ENCODE measurements around the gene TOR2A.
"Not testable (repeated sequence)": the region's sequence is repeated elsewhere in the genome, so short reads cannot be mapped to it uniquely, and the experiment has no call there.

Gene TOR2A

DNA sequence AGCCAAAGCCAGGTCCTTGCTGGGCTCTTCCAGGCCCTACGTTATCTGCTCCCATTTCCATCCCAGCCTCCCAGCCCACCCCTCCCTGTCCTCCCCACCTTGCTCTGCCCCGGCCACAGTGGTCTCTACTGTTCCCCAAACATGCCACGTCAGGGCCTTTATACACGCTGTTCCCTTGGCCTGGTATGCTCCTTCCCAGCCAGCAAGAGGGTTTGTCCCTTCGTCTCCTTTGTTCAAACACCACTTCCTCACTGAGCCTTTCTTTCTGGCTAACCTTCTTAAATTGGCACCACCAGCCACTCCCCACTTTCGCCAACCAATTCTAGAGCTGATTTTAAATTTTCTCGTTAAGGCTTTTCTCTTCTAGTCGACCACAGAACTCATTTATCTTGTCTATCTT is 33.6 kb upstream of the TOR2A start:
- no peak for DNase-seq (ENCODE audit: low read depth)

GRCh38 chr9:127767909-127768331 is 32.8 kb upstream of the TOR2A start:
- no peak for DNase-seq (ENCODE audit: low read depth)

DNA sequence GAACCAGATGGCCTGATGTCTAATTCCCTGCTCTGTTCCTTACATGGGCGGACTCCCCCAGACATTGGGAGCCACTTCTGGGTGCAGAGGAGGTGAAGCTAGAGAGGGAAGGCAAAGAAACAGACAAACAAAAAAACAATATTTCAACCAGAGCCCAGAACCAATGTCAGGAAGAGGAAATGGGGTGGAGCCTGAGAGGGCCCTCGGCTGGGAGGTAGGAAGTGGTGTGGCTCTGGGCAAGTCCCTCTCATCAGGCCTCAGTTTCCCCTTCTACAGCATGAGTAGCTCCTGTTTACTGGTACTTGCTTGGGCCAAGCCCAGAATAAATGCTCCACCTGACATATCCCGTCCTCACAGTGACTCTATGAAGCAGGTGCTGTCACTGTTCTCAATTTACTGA is 32.3 kb upstream of the TOR2A start:
- DNase-seq (ENCODE audit: low read depth) = no peak

DNA sequence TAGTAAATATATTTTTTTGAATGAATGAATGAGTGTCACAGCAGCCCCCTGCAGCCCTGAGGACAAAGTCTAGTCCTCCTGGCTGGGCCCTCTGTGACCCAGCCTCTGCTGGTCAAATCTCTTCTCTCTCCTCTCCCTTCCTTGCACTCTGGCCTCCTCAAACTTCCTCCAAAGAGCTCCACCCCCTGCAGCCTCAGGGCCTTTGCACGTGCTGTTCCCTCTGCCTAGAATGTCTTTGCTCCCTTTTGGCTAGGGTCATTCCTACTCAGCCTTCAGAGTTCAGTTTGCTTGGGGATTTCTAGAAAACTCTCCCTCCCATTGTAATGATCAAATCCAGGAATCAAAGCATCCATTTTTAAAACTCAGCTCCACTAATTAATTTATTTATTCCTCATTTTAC is 30.3 kb upstream of the TOR2A start:
- DNase-seq (ENCODE audit: low read depth) = no peak

- no peak for DNase-seq (ENCODE audit: low read depth)
Observed at GRCh38 chr9:127763918-127764384, 28.9 kb upstream of the TOR2A start.

DNA sequence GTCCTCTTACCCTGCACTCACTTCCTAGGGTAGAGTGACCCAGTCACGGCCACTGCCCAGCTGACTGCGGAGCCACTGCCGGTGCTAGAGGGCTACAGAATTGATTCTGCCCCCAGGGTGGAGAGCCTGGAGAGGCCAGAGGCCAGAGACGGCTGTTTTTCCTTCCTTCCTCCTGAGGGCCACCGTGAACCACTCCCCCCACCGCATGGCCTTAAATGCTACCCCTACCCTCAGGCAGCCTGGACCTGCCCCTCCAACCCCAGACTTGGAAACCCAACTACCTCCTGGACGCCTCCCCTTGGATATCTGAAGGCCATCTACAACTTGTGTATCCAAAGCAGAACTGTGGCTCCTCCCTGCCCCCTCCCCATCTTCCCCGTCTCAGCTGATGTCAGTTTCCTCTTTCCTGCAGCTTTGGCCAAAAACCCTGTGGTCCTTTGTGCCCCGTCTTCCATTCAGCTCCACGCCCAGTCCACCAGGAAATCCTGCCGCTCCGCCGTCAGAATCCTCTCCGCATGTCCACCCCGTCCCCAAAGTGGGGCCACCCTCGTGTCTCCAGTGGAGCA is 27.1 kb upstream of the TOR2A start:
- DNase-seq (ENCODE audit: low read depth) = no peak

GRCh38 chr9:127761491-127761956 is 26.4 kb upstream of the TOR2A start:
- no peak for DNase-seq (ENCODE audit: low read depth)

GRCh38 chr9:127761061-127761460 is 26.0 kb upstream of the TOR2A start:
- no peak for DNase-seq (ENCODE audit: low read depth)

- no peak for DNase-seq (ENCODE audit: low read depth)
Observed at GRCh38 chr9:127758843-127759242, 23.7 kb upstream of the TOR2A start.

GRCh38 chr9:127756776-127757175 is 21.7 kb upstream of the TOR2A start:
- DNase-seq (ENCODE audit: low read depth) = not testable (repeated sequence)

DNA sequence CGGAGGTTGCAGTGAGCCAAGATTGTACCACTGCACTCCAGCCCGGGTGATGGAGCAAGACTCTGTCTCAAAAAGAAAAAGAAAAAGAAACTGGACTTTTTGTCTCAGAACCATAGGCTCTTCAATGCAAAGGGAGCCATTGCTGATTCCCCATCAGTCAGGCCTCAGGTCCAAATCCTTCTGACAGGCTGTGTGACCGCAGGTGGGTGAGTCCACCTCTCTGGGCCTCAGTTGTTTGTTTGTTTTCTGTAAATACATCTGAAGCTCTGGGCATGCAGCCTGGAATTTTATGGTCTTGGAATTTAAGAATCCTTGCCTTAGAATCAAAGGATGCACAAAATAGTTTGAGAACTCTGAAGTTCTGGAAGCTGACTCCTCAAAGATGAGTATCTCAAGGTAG is 21.1 kb upstream of the TOR2A start:
- DNase-seq (ENCODE audit: low read depth) = no peak

- DNase-seq (ENCODE audit: low read depth) = no peak
Observed at GRCh38 chr9:127755061-127756060, 20.3 kb upstream of the TOR2A start.

DNA sequence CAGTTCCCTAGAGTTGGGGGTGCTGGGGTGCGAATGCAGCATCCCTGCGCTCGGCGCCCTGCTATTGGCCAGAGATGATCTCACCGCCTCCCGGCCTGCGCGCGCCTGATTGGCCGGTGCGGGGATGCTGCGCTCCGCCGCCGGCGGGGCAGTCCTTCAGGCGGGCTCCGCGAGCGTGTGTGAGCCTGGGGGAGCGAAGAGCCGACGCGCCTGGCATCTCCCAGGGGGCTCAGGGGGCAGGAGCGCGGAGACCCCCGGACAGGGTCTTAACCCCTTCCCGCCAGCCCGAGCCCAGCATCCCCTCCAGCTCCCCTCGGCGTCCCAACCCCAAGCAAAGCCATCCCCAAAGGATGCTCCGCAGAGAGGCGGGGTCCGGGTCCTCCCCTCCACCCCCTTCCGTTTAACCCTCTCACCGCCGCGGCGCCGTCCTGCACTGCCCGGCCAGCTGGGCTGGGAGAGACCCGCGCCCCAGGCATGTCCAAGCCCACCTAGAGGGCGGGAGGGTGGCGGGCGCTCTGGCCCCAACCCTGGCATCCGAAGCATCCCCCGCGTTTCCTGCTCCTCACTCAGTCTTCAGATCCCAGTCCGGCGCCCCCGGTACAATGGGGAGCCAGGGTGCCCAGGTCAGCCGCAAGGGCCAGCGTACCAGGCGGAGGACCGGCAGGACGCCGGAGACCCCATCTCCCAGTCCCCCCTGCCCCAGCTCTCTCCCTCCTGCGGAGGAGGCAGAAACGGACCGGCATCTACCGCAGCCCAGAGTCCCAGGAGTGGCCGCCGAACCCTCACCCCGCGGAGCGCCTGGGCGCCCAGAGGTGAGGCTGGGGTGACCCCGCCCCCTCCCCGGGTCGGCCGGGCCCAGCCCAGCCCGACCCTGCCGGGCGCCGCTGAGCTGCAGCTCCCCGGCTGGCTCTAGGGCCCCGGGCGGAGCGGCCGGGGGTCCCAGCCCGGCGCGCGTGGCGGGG is 19.3 kb upstream of the TOR2A start:
- no peak for DNase-seq (ENCODE audit: low read depth)

- DNase-seq (ENCODE audit: low read depth) = no peak
Observed at GRCh38 chr9:127753622-127754021, 18.5 kb upstream of the TOR2A start.

- DNase-seq (ENCODE audit: low read depth) = no peak
Observed at GRCh38 chr9:127753148-127753547, 18.1 kb upstream of the TOR2A start.

DNA sequence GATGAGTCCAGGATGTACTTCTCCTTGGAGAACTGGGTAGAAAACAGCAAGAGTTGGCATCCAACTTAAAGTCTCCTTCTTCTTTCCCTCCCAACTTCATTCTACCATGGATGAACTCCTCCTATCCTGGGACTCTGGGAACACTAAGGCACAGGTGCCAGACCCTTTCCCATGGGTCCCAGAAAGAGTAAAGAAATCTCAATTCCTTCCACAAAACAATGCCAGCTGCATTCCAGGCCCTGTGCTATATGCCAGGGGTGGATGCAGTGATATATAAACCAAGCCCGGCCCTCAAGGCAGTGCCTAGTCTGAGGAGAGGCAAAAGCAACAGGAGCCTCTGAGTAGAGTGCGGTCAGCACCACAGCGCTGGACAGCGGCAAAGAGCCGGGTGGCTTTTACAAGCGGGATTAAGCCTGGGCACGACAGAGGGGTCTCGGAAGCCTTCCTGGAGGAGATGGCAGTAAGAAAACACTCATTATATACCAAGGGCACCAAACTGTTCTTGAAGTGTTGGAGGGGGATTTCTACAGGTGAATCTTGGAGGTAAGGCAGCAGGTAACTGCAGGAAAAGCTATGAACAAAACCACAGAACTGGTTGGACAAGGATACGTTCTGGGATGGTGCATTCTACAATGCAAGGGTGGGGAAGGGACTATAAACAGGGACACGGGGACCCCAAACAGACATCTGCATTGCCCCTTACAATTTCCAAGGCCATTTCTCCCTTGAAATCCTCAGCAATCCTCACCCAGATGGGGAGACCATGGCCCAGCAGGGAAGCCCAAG is 16.4 kb upstream of the TOR2A start:
- DNase-seq (ENCODE audit: low read depth) = no peak

GRCh38 chr9:127749090-127749787 is 14.1 kb upstream of the TOR2A start:
- DNase-seq (ENCODE audit: low read depth) = no peak

- DNase-seq (ENCODE audit: low read depth) = no peak
Observed at GRCh38 chr9:127746959-127747569, 12.0 kb upstream of the TOR2A start.

GRCh38 chr9:127744398-127745110 is 9.5 kb upstream of the TOR2A start:
- DNase-seq (ENCODE audit: low read depth) = no peak

Measured in fibroblast of gingiva (primary cell).